CD4-positive, alpha-beta T cell (primary cell): ENCODE data around the gene EIPR1. TPM values are rescaled to one million over a fixed set of nuclear protein-coding genes. Genes with fewer than 3 reads are reported as not detected.

Experiments
- ATAC-seq: fragments of 200-7000 bp; cut with Tn5 transposase; one replicate; pipeline ENCODE4 v1.10.0; 2022; ENCODE audit warnings: mild to moderate bottlenecking; ENCODE audit not compliant: poor library complexity
- CTCF ChIA-PET: fragments of 350-600 bp; sonication (Branson Sonifier 250); formaldehyde crosslinking; loops from one replicate; lab custom pipeline; 2021; ENCODE audit warnings: antibody characterized with exemption, inconsistent platforms; lab: Charles Lee
- POLR2A ChIA-PET: fragments of 350-600 bp; sonication (Branson Sonifier 250); formaldehyde crosslinking; loops from one replicate; lab custom pipeline; 2021; ENCODE audit warnings: antibody characterized with exemption, inconsistent platforms; lab: Charles Lee
- DNase-seq, 14 experiments: peaks; one replicate each; pipeline ENCODE4 v3.0.0-alpha.2; 2013 to 2020; ENCODE audit warnings: mixed read lengths in 2 of 14
- H3K27ac ChIP-seq, 2 donors: one replicate each; pipeline versions ENCODE4 v1.5.1 to v1.7.0; 2013; ENCODE audit warnings: low read length in 2 of 2, low read depth in 1 of 2, mild to moderate bottlenecking in 1 of 2
- H3K27me3 ChIP-seq, 2 experiments: 1 replicate in 1 of 2; 2 replicates in 1 of 2; pipeline versions ENCODE4 v1.6.1 to v1.7.0; 2013; ENCODE audit warnings: low read length in 2 of 2, control low read depth in 1 of 2, mild to moderate bottlenecking in 1 of 2, moderate library complexity in 1 of 2; ENCODE audit not compliant: insufficient read depth in 2 of 2, control insufficient read depth in 1 of 2
- H3K36me3 ChIP-seq: one replicate; pipeline ENCODE4 v1.6.1; 2013; ENCODE audit warnings: low read length, control low read depth; ENCODE audit not compliant: insufficient read depth
- H3K4me1 ChIP-seq: one replicate; pipeline ENCODE4 v1.6.1; 2013; ENCODE audit warnings: low read length, control low read depth; ENCODE audit not compliant: insufficient read depth
- H3K4me3 ChIP-seq: one replicate; pipeline ENCODE4 v1.5.1; 2013; ENCODE audit warnings: mild to moderate bottlenecking, low read length, moderate library complexity
- H3K9me3 ChIP-seq, 2 experiments: 1 replicate in 1 of 2; 2 replicates in 1 of 2; pipeline versions ENCODE4 v1.6.1 to v1.7.0; 2013; ENCODE audit warnings: low read length in 2 of 2, mild to moderate bottlenecking in 2 of 2, control low read depth in 1 of 2, moderate library complexity in 1 of 2; ENCODE audit not compliant: control insufficient read depth in 1 of 2, insufficient read depth in 1 of 2
- H3K27ac Mint-ChIP-seq: one replicate; pipeline ENCODE4 v1.8.0; 2020; ENCODE audit warnings: mixed read lengths
- H3K27me3 Mint-ChIP-seq: one replicate; pipeline ENCODE4 v1.8.0; 2021; ENCODE audit warnings: mixed read lengths
- H3K36me3 Mint-ChIP-seq: one replicate; pipeline ENCODE4 v1.8.0; 2021; ENCODE audit warnings: low read depth, mixed read lengths
- H3K4me1 Mint-ChIP-seq: one replicate; pipeline ENCODE4 v1.8.0; 2021; ENCODE audit warnings: low read depth, mixed read lengths
- H3K4me3 Mint-ChIP-seq: one replicate; pipeline ENCODE4 v1.8.0; 2020; ENCODE audit warnings: mild to moderate bottlenecking, mixed read lengths
- H3K9me3 Mint-ChIP-seq: one replicate; pipeline ENCODE4 v1.8.0; 2020; ENCODE audit warnings: mixed read lengths
- intact Hi-C, 2 experiments: fragments of 100-400 bp; cut with DNase I in 1 of 2; cut with micrococcal nuclease in 1 of 2; formaldehyde crosslinking; loops; one replicate each; pipeline versions ENCODE4 v1.15.1 to v1.9.0; 2023 to 2025; cut with DNase I, micrococcal nuclease
- total RNA-seq, 174 experiments: library from RNA in 2 of 174; stranded (reverse) in 2 of 174; gene quantifications; one replicate each; pipeline ENCODE4 v1.2.3 and lab custom pipeline; 2021 to 2026
- TF ChIP-seq, protein P1 (sequence below): fragments of 200-600 bp; IDR thresholded peaks from one replicate; pipeline ENCODE4 v1.8.0; 2022; ENCODE audit warnings: antibody characterized with exemption, mild to moderate bottlenecking

EIPR1 gene
- total RNA-seq, 2 experiments from 2014 or later: 11.0 to 12.4 TPM

- no peak overlapping the region for H3K27ac Mint-ChIP-seq
- ChIA-PET CTCF (interaction anchor here (0.6 kb wide), 1 partner anchor 199 kb away, joined by 4 read pairs; no protein-coding TSS in a partner anchor), POLR2A (interaction anchor here (0.6 kb wide), 1 partner anchor 8 kb away, joined by 3 read pairs; no protein-coding TSS in a partner anchor)
- H3K36me3 ChIP-seq: peaks cover 6% of the 10 kb centered on the region
- no peak overlapping the region for H3K4me3 ChIP-seq
- H3K4me1 ChIP-seq: no peaks in the 10 kb centered on the region
- no peaks in the 10 kb centered on the region for H3K9me3 Mint-ChIP-seq
- no peaks in the 10 kb centered on the region for H3K27me3 ChIP-seq
- ATAC-seq: no peak
- H3K27ac ChIP-seq: no peak overlapping the region
- H3K4me1 Mint-ChIP-seq: peaks cover 11% of the 10 kb centered on the region
- intact Hi-C loops: loop anchor here in 1 of 2 experiments (5.0 kb wide), 1 partner anchor 96 kb away; no protein-coding TSS in a partner anchor
- peaks cover 0 to 4% of the 10 kb centered on the region in 2 experiments for H3K9me3 ChIP-seq
- no peak overlapping the region for H3K4me3 Mint-ChIP-seq
- H3K36me3 Mint-ChIP-seq: peaks cover 26% of the 10 kb centered on the region
- DNase-seq: no peak
- H3K27me3 Mint-ChIP-seq: no peaks in the 10 kb centered on the region
- TF ChIP-seq, protein P1, sequence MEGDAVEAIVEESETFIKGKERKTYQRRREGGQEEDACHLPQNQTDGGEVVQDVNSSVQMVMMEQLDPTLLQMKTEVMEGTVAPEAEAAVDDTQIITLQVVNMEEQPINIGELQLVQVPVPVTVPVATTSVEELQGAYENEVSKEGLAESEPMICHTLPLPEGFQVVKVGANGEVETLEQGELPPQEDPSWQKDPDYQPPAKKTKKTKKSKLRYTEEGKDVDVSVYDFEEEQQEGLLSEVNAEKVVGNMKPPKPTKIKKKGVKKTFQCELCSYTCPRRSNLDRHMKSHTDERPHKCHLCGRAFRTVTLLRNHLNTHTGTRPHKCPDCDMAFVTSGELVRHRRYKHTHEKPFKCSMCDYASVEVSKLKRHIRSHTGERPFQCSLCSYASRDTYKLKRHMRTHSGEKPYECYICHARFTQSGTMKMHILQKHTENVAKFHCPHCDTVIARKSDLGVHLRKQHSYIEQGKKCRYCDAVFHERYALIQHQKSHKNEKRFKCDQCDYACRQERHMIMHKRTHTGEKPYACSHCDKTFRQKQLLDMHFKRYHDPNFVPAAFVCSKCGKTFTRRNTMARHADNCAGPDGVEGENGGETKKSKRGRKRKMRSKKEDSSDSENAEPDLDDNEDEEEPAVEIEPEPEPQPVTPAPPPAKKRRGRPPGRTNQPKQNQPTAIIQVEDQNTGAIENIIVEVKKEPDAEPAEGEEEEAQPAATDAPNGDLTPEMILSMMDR: no peak
These were observed 171.8 kb downstream of the EIPR1 start for GRCh38 chr2:3205845-3206244.

DNA sequence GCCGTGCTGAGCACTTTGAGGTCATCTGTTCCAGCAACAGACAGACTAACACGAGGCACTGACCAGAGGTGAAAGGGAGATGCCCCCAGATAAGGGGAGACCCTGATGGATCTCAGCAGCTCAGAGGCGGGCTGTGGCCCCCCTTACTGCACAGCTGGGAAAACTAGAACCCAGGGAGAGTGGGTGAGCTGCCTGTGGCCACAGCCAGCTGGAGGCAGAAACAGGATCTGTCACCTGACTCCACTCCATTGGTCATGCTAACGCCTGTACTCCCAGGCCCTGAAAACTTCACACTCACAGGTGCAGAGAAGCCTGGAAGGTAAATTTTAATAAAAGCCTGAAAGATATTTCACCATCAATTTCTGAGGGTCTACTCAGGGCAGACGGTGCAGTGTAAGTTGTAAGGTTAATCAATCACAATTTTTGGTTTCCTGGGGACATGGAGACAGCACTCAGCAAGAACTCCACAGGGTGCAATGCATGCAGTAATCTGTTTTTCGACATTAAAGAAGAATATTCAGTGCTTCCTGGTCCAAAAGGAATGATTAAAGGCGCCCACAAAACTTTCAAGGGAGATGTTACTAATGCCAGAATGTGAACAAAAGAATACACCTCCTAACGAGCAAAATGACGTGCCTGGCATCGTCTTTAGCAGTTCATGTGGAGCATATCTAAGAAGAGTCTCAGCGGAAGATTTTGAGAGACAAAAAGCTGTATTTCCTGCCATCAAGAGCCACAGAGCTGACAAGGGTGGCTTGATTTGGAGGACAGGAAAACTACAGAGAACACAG is 173.4 kb downstream of the EIPR1 start:
- DNase-seq: no peak
- peaks cover 11% of the 10 kb centered on the region for H3K4me1 Mint-ChIP-seq
- Histone ChIP-seq H3K4me1 (no peaks in the 10 kb centered on the region), H3K9me3 (peaks cover 0 to 10% of the 10 kb centered on the region in 2 experiments), H3K36me3 (peaks cover 6% of the 10 kb centered on the region), H3K27me3 (no peaks in the 10 kb centered on the region), H3K4me3 (no peak overlapping the region), H3K27ac (no peak overlapping the region)
- H3K36me3 Mint-ChIP-seq: peaks cover 26% of the 10 kb centered on the region
- intact Hi-C loops: no loop called here
- TF ChIP-seq, protein P1: no peak
- CTCF ChIA-PET: no interaction called here
- peak overlapping the region; percentile 78 for H3K27ac Mint-ChIP-seq
- no peaks in the 10 kb centered on the region for H3K9me3 Mint-ChIP-seq
- H3K4me3 Mint-ChIP-seq: no peak overlapping the region
- ATAC-seq: no peak
- H3K27me3 Mint-ChIP-seq: no peaks in the 10 kb centered on the region
- POLR2A ChIA-PET: no interaction called here

DNA sequence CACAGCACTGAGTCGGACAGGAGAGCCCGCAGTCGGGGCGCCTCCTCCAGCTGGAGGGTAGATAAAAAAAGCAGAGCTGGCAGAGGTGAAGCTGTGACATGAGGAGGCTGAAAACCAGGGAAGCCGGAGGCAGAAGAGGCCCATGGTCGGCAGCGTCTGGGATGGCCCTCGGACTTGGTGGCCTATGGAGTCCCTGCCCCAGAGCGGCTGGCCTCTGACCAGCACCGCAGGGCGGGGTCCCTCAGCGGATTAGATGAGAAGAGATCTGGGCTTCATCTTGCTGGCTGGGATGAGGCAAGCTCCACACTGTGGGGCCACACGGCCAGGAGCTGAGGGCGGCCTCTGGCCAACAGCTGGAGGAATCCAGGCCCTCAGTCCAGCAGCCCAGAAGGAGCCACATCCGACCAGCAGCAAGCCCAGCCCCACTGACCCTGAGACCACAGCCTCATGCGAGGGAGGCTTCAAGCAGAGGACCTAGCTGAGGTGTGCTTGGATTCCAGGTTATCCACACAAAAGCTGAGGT is 174.1 kb downstream of the EIPR1 start:
- no peaks in the 10 kb centered on the region for H3K4me1 ChIP-seq
- no peaks in the 10 kb centered on the region for H3K27me3 Mint-ChIP-seq
- intact Hi-C loops: no loop called here
- H3K27ac ChIP-seq: no peak overlapping the region
- peaks cover 29% of the 10 kb centered on the region for H3K36me3 Mint-ChIP-seq
- H3K4me1 Mint-ChIP-seq: peaks cover 11% of the 10 kb centered on the region
- DNase-seq (no peak), ATAC-seq (no peak)
- H3K9me3 Mint-ChIP-seq: no peaks in the 10 kb centered on the region
- H3K9me3 ChIP-seq: peaks cover 0 to 10% of the 10 kb centered on the region in 2 experiments
- H3K4me3 ChIP-seq: no peak overlapping the region
- H3K27ac Mint-ChIP-seq: no peak overlapping the region
- CTCF ChIA-PET: no interaction called here
- H3K27me3 ChIP-seq: no peaks in the 10 kb centered on the region
- POLR2A ChIA-PET: no interaction called here
- no peak overlapping the region for H3K4me3 Mint-ChIP-seq
- H3K36me3 ChIP-seq: peaks cover 4% of the 10 kb centered on the region
- TF ChIP-seq, protein P1: no peak
